HG03342 (cell line): Measurements from ENCODE around the gene STIM2.

Experiments used
- ATAC-seq: cut with Tn5 transposase; IDR thresholded peaks from one replicate; pipeline ENCODE4 v1.9.1; 2021; ENCODE audit warnings: mild to moderate bottlenecking, moderate library complexity; ENCODE audit not compliant: unreplicated experiment

Gene STIM2

DNA sequence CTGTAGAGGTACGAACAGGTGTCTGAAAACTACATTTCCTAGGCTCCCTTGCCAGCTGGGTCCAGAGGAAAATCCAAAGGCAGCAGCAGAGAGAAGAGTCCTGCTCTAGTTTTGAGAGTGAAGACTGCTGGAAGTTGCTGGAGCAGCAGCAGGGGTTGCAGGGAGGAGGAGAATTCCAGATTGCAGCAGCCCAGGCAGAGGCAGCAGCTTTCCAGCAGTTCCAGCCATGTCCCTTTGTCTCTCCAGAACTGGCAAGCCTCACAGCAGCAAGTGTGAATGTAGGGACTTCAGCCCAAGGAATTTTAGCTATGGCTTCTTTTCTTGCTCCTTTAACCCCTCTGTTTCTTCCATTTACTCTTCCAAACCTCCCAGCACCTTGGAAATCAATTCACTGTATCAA lies 24.1 kb upstream of the STIM2 start:
- no peak for ATAC-seq

DNA sequence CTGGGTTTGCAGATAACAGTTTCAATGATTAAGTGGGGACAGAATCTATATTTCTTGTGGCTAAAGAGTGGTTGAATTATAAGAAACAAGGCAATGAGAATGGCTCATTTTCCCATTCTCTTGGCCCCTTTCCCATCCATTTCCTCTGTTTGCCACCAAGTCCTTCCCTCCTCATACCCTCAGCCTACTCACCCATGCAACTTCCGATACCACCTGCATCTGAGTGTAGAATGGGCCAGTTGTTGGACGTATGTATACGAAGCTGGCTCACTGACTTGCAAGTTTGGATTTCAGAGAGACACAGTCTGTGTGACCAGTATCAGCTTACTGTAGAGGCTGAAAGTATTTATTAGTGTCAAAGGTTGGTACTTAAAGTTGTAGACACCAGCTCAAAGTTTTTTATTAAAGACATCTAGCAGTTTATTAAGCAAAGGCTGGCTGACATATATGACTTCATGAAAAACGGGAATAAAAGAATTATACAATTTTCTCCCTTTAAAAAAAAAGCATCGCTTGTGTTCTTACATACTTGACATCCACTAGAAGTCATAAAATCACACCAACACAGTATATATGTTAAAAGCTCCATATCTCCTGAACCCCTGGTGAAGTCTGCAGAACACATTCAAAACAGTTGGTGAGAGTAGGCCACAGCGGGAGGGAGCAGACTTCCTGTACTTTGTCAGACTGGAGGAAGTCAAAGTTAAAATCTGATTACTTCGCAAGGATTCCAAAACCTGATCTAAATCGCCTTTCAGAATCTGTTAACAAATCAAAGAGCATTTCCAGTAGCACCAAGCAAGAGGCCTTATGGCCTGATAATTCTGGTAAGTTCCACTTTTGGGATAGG lies 22.4 kb upstream of the STIM2 start:
- no peak for ATAC-seq

DNA sequence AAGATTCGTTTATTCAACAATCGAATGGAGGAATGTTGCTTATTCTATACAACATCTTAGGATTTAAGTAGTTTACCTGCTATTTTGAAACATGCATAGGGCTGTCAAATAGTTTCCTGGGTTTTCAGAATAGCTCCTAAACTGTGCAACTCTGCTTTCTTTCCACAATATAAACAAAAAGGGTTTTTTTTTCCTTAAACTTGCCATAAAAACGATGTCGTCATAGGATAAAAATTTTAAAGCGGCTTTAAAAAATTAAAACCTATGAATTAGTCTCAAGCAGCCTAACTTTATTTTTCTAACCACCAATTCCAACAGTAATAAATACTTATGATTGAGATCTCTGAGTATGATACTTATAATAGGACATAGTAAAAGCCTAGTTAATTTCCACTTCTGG lies 21.6 kb upstream of the STIM2 start:
- ATAC-seq, result no peak

DNA sequence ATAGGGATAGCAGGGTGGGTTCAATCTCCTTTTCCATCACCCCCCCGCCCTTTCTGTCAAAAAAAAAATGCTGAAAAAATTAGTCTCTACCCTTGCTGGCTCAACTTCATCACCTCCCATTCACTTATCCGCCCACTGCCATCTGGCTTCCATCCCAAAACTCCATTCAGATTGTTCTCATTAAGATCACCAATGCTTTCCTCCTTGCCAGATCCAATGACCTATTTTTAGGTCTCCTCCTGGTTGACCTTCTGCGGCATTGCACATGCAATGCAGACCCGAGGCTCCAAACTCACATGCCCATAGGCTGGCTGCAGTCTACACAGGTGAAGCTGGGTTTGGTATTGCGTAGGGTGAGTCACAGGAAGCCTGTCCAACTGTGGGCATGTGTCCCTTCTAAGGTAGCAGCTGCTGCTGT lies 21.1 kb upstream of the STIM2 start:
- ATAC-seq, result no peak

DNA sequence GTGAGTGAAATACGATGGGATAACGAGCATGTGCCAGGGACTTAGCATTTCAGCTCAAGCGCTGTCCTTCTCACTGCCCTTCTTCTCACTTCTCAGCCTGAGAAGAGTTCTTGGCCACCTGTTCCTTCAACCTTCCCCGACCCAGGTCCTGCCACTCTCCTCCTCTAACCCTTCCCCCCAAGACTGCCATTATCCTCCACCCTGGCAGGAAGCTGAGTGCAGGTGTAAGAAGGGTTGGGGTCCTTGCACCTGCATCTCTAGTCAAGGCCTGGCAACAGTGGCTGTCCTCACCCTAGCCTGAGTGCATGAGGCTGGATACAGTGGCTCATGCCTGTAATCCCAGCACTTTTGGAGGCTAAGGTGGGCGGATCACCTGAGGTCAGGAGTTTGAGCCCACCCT lies 19.9 kb upstream of the STIM2 start:
- no peak for ATAC-seq

DNA sequence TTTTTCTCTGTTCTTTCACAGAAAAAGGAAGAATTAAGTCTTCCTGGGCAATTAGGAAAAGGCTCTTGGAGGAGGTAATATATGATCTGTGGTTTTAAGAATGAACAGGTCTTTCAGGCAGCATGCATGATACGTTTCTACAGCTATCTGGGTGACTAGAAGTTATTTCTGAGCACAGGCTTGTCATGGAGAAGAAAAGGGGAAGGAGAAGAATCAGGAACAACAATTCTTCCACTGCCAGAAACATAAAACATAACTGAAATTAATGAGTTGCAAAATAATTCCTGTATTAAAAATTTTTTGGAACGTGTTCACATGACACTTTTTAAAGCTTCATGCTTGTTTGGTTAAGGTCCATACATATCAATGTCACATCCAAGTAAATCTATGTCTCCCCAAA lies 17.7 kb upstream of the STIM2 start:
- no peak for ATAC-seq

DNA sequence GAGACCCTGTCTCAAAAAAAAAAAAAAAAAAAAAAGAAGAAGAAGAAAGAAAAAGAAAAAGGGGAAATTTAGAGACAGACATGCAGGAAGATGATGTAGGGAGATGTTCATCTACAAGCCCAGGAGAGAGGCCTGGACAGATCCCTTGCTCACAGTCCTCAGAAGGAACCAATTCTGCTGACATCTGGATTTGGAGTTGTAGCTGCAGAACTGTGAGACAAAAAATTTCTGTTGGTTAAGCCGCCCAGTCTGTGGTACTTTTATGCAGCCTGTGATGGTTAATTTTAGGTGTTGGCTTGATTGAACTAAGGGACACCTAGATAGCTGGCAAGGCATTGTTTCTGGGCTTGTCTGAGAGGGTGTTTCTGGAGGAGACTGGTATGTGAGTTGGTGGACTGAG lies 10.1 kb upstream of the STIM2 start:
- no peak for ATAC-seq

DNA sequence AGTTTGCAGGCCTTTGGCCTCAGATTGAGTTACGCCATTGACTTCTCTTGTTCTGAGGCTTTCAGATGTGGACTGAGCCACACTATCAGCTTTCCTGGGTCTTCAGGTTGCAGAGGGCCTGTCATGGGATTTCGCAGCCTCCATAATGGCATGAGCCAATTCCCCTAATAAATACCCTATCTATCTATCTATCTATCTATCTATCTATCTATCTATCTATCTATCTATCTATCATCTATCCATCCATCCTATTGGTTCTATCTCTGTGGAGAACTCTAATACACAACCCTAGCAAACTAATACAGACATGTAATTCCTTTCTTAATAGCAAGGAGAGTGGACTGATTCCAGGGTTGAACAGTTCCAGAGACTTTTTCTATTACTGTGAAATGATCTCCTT lies 9.5 kb upstream of the STIM2 start:
- ATAC-seq, result no peak

DNA sequence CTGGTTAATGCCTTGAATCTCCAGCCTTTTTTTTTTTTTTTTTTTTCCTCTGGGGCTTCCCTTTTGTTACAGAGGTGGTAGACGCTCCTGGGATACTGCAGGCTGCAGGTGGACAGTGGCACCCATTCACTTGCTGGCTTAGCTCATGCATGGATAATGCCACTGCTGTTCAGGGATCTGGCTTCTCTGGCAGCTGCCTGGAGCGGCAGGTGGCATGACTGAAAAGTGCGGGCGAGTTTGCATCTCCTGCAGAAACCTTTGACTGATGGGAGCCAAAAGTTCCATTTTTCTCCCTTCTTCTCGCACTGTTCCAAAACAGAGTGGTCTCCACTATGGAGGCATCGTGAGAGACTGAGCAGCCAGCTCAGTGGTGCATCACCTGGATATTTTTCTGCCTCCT lies 5.9 kb upstream of the STIM2 start:
- no peak for ATAC-seq

DNA sequence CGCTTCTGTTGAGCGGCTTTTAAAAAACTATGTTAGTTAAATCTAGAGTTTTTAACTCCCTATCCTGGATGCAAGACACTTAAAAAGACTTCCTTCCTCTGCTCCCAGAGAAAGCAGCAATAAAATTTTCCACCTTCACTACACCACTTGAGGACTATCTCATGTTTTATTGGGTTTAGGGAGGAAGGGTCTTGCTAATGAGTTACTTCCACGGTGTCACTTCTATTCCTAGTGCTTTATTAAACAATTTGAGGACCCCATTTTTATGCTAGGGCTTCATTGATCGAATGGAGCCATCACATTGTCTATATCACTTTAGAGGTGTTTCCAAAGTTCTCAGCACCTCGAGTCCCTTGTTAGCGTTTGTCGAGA lies 3.7 kb upstream of the STIM2 start:
- ATAC-seq, result no peak

DNA sequence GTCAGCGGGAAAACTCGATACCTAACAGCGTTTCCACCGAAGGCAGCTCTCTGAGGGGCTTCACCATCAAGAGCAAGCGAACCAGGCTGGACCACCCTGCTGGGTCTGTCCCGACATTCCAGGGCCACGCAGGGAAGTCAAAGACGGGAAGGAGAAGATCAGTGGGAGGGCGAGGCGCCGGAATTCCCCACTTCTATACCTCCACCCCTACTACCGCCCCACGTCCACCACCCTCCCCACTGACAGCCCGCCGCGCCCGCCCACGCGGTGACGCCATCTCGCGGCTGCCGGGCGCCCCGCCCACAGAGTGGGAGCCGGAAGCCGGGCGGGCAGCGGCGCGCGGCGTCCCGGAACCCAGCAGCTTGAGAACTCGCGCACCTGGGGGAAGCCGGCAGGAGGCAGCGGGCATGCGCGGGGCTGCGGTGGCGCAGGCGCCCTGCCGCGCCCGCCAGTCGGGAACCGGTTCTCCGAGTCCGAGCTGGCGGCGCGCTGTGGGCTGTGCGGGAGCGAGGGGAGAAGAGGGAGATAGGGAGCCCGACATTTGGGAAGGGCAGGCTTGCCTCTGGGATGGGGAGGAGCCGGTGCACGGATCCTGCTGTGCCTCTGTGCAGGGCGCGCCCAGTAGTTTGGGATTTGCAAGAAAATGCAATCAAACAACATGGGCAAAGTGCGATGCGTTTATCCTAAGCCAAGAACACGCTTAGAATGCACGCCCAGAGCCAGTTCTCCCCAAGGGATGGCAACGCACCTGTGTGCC lies 3.2 kb upstream of the STIM2 start:
- peak; percentile 47 for ATAC-seq

DNA sequence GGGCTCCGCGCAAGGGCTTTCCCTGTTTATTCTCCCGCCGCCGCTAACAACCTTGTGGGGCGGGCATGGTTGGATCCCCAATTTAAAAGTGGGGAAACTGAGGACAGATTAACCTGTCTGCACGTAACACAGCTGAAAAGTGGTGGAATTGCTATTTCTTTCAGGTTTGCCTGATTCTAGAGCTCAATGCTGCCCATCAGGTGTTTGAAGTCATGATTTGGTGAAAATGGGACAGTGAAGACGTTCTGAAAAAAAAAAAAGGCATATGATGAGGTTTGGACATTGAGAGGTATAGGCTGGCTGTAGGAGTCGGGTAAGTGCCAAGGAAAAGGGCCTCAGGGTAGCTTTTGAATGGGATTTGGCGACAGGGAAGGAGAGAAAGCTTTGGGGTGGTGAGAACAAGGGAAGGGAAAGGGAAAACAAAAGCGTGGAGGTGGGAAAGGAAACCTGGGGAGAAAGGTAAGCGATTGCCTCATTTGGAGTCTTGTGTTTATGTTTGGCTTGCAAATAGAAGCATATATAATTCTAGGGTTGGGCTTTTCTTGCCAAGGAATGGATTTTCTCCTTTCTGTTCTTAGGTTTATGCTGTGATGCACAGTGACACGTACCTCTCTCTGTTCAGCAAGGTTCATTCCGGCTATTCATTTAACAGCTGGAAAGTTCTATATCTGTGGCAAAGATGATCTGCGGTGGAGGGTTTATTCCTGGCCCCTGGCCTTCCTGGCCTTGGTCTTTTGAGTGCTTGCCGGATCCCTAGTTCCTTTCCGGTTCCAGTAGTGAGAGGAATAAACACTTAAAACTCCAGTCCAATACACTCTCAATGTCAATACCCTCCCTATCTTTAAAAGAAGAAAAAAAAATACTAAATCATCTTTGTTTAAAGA lies 2.4 kb upstream of the STIM2 start:
- ATAC-seq, result no peak

DNA sequence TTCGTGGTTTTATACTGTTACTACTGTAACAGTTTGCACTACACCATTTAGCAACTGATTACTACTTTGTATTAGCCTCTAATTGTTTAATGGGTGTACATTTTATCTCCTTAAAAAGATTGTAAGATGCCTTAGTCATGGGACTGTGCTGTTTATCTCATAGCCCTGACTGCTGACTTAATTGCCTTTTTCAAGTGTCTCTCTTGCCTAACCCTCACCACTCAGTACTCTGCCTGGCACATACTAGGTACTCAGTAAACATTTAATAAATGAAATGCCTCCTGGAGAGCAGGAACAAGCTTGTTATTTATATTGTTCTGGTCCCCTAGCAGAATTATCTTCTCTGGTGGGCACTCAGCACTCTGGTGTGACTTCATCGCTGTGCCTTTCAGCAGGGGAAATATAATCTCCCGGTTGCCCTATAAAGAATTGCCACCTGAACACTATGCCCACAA lies 1.7 kb upstream of the STIM2 start:
- ATAC-seq, result no peak

DNA sequence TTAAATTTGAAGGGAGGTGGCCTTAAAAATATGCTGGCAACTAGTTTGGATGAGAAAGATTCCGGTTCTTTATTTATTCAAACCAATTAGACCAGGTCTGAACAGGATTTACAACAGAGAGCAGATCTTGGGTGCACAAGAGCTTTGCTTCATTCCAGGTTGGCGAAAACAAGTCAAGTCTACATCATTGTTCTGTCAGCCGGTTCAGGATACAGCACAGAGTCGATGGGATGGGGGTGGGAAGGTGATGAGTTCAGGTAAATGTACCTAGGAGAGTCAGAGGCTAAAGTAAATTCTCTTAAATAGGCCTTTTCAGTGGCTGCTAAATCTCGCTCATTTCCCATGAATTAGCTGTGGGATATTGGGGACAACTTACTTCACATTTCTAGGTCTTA lies 882 bp upstream of the STIM2 start:
- ATAC-seq, result no peak

DNA sequence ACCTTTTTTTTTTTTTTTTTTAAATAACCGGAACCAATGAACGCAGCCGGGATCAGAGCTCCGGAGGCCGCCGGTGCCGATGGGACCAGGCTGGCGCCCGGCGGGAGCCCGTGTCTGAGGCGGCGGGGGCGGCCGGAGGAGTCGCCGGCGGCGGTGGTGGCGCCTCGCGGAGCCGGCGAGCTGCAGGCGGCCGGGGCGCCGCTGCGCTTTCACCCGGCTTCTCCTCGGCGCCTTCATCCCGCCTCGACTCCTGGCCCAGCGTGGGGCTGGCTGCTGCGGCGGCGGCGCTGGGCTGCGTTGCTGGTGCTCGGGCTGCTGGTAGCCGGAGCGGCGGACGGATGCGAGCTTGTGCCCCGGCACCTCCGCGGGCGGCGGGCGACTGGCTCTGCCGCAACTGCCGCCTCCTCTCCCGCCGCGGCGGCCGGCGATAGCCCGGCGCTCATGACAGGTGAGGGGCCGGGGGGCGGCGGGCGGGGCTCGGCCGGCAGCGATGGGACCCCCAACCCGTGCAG lies 337 bp downstream of the STIM2 start:
- peak; percentile 22 for ATAC-seq

DNA sequence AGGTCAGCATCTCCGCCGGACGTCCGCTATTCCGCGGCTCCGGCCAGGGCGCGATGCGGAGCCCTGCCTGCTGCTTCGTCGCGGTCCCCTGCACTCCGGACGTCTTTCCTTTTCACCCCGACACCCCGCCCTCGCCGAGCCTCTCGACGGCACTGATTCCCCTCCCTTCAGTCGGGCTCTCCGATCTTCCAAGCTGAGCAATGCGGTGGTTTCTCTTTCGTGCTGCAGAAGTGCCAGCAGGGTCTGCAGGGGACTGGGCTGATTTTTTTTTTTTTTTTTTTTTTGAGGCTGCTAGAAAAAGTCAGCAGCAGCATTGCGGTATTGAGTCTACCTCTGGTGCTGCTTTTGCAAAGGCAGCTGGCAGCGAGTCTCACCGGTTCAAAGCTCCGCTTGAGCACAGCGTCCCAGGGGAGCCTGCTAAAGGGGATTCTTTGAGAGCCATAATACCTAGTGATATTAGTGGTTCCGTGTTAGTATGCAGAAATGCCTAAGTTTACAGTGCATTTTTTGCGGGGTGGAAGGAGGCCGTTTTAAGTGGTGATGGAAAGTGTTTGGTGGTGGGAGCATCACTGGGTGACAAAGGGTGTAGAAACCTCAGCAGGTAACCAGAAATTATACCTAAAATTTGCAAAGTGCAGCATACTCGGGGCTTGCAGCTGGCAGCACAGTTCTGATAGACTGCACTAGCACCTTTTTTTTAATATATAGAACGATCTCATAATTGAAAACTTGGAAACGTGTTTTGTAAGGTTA lies 969 bp downstream of the STIM2 start:
- ATAC-seq, result peak; percentile 36

DNA sequence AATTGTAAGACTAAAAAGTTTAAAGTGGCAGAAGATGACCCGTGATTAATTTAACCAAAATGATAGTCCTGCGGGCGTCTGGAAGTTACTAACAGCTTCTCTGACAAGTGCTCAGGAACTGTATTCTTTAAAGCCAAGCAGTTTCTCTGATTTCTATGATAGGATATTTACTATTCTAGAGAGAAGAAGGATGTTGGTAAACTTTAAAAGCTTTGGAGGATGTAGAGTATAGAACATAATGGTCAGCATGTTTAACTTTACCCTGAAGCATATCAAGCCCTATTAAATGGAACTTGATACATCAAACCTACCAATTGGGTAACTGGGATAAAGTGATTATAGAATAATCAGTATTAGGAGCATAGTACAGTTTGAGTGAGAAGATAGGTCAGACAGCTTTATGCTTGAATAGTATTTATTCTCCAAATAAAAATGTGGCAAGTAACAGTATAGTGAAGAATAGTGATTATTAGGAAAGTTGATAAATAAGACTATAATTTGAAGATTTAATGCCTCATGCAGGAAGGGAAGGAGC lies 1.8 kb downstream of the STIM2 start:
- ATAC-seq, result no peak

DNA sequence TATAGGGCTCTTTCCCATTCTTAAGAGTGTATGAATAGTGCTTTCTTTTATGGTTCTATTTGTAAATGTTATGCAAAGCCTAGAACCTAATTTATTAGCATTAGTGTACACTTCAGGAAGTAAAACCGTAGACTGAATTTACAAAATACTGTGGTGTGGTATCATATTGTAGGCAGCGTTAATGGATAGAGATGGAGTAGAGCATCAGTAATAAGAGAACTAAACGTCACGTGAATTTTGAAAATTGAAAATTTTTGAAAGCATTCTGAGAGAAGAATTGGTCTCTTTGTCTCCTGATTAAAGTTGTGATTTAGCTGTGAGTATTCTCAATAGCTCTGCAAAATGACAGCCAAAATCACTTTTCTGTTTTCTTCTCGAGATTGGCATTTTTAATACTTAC lies 2.9 kb downstream of the STIM2 start:
- ATAC-seq, result no peak

DNA sequence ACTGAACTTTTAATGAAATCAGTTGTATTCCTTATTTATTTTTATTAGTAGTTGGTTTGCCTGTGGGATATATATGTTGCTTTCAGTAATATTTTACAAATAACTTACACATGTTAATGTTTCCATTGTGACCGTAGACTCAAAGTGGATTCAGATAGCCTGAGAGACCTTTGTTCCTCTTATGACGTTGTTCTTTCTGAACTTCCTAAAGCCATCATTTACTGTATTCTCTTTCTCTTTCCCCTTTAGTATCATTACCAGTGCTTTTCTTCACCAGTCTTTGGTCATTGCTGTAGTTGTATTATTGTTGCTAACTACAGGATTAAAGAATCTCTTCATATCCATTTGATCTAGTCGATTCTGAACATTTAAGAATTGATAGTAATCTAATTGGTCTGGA lies 4.3 kb downstream of the STIM2 start:
- no peak for ATAC-seq

DNA sequence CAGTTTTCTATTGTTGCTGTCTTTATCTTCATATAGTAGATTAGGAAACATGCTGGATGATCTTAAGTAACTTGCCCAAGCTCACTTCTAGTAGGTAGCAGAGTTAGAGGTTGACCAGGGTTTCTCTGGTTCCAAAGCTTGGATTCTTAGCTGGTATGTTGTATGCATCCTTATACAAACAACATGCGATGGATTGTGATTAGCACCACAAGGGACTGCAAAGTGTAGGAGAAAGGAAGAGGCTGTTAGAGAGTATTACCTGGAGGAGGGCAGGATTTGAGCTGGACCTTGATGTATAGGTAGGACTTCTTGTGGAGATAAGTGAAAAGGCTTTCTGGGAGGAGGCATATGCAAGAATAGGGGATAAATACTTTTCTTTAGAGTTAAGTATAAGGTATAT lies 5.6 kb downstream of the STIM2 start:
- ATAC-seq, result no peak
